HepG2 (cell line): Measurements from ENCODE around the gene CPVL.

ENCODE experiments used
- BHLHE40 ChIP-seq: IDR thresholded peaks from 2 replicates; pipeline ENCODE4 v1.6.1; 2011; ENCODE audit warnings: low read length, improper control_type of control experiment
- EP300 ChIP-seq, 3 experiments: sonication (generic) in 1 of 3; formaldehyde crosslinking in 1 of 3; IDR thresholded peaks; 2 replicates each; pipeline versions ENCODE4 v1.5.1 to v1.6.1; 2011 to 2020; ENCODE audit warnings: low read depth in 2 of 3, low read length in 2 of 3, borderline replicate concordance in 1 of 3, improper control_type of control experiment in 1 of 3, mild to moderate bottlenecking in 1 of 3, missing genetic modification reagents in 1 of 3, moderate library complexity in 1 of 3
- EZH2 ChIP-seq: conservative IDR thresholded peaks from 2 replicates; pipeline ENCODE4 v1.6.1; 2012; ENCODE audit warnings: mild to moderate bottlenecking, low read depth, low read length, moderate library complexity
- FOXK2 ChIP-seq: fragments of 450-650 bp; IDR thresholded peaks from 2 replicates; pipeline ENCODE4 v1.6.1; 2016
- HCFC1 ChIP-seq: fragments of 150-350 bp; IDR thresholded peaks from 2 replicates; pipeline ENCODE4 v1.6.1; 2014; ENCODE audit warnings: low read depth, low read length
- POLR2A ChIP-seq, 2 experiments: IDR thresholded peaks; 2 replicates each; pipeline ENCODE4 v1.6.1; 2011; ENCODE audit warnings: low read depth in 2 of 2, low read length in 2 of 2, mild to moderate bottlenecking in 1 of 2, moderate library complexity in 1 of 2; ENCODE audit not compliant: insufficient read depth in 1 of 2
- POLR2G ChIP-seq: fragments of 200-400 bp; formaldehyde crosslinking; IDR thresholded peaks from 2 replicates; pipeline ENCODE4 v1.6.1; 2018; ENCODE audit warnings: mild to moderate bottlenecking, low read depth, low read length, moderate library complexity
- SP1 ChIP-seq, 2 experiments: fragments of 450-650 bp in 1 of 2; sonication (generic) in 1 of 2; formaldehyde crosslinking in 1 of 2; IDR thresholded peaks; 2 replicates each; pipeline versions ENCODE4 v1.4.0 to v1.6.1; 2016 to 2020; ENCODE audit warnings: missing genetic modification reagents in 1 of 2
- TRIM24 ChIP-seq: sonication (generic); formaldehyde crosslinking; IDR thresholded peaks from 2 replicates; pipeline ENCODE4 v1.8.0; 2022; ENCODE audit warnings: mild to moderate bottlenecking, missing genetic modification reagents
- TSC22D2 ChIP-seq: sonication (generic); formaldehyde crosslinking; IDR thresholded peaks from 2 replicates; pipeline ENCODE4 v1.5.1; 2020; ENCODE audit warnings: missing genetic modification reagents, mild to moderate bottlenecking, borderline replicate concordance
- TF ChIP-seq, protein P1 (sequence below): sonication (generic); formaldehyde crosslinking; IDR thresholded peaks from 2 replicates; pipeline ENCODE4 v1.5.0; 2020; ENCODE audit warnings: mild to moderate bottlenecking, missing genetic modification reagents, moderate library complexity

DNA sequence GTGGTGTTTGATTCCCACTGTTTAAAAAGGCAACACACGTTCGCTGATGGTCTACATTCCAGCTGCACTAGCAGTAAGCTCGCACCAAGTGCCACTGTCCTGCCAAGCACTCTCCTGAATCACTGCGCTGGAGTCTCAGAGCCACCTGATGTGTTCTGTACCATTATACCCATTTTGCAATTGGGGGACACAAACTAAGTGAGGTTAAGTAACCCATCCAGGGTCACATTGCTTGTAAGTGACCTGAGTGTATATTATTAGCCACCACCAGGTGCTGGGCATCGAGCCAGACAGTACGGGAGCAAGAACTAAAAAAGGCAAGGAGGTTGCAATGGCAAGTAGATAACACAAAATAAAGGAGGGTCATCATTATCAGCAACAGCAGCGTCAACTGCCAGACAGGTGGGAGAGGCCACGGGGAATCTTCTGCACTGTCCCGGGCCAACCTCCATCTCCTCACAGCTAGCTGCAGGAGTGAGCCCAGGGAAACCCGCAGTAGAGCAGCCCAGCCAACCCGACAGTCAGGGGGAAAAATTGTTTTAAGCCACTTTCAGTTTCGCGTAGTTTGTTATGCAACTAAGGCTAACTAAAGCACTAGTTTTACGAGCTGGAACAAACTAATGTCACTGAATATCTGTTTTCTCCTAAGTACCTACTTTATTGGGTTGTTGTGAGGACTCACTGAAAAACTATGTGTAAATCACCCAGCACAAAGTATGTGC is 712 bp upstream of the CPVL start:
- no peak for TF ChIP-seq EZH2
- TF ChIP-seq SP1 (IDR thresholded peaks at IDR 0.05): no peak
- TF ChIP-seq SP1 (CRISPR knock-in tag; IDR thresholded peaks at IDR 0.05): no peak
- TF ChIP-seq, protein P1, sequence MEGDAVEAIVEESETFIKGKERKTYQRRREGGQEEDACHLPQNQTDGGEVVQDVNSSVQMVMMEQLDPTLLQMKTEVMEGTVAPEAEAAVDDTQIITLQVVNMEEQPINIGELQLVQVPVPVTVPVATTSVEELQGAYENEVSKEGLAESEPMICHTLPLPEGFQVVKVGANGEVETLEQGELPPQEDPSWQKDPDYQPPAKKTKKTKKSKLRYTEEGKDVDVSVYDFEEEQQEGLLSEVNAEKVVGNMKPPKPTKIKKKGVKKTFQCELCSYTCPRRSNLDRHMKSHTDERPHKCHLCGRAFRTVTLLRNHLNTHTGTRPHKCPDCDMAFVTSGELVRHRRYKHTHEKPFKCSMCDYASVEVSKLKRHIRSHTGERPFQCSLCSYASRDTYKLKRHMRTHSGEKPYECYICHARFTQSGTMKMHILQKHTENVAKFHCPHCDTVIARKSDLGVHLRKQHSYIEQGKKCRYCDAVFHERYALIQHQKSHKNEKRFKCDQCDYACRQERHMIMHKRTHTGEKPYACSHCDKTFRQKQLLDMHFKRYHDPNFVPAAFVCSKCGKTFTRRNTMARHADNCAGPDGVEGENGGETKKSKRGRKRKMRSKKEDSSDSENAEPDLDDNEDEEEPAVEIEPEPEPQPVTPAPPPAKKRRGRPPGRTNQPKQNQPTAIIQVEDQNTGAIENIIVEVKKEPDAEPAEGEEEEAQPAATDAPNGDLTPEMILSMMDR (CRISPR knock-in tag): no peak
- no peak for TF ChIP-seq POLR2G
- no peak for TF ChIP-seq POLR2A (IDR thresholded peaks at IDR 0.05; ENCODE audit: insufficient read depth in 1 of 2, low read depth in 2 of 2, low read length in 2 of 2)
- TF ChIP-seq BHLHE40: no peak
- no peak for TF ChIP-seq EP300 (IDR thresholded peaks at IDR 0.05; ENCODE audit: low read depth in 2 of 2, low read length in 2 of 2)
- TF ChIP-seq EP300 (CRISPR knock-in tag; IDR thresholded peaks at IDR 0.05; ENCODE audit: borderline replicate concordance): no peak
- TF ChIP-seq TSC22D2 (CRISPR knock-in tag): no peak
- TF ChIP-seq TRIM24 (CRISPR knock-in tag): no peak
- TF ChIP-seq HCFC1: no peak
- no peak for TF ChIP-seq FOXK2
